Endothelial cell of umbilical vein (primary cell): ENCODE results near the gene BLM. TPM values are rescaled to one million over a fixed set of nuclear protein-coding genes. Genes with fewer than 3 reads are reported as not detected.

Experiments used
- BruUV-seq: library from RNA; stranded (reverse); fragments of 400-500 nt; replicated peaks from 2 replicates; lab custom pipeline; 2021; lab: Mats Ljungman, UMichigan
- CTCF ChIA-PET: fragments of 300-600, 350-600 bp; sonication (Branson Sonifier 250); formaldehyde crosslinking; loops from one replicate; lab custom pipeline; 2021; ENCODE audit warnings: antibody characterized with exemption, inconsistent platforms; lab: Charles Lee
- POLR2A ChIA-PET: fragments of 300-600, 350-600 bp; sonication (Branson Sonifier 250); formaldehyde crosslinking; loops from one replicate; lab custom pipeline; 2021; ENCODE audit warnings: antibody characterized with exemption, inconsistent platforms; lab: Charles Lee
- DNase-seq: peaks from one replicate; pipeline ENCODE4 v3.0.0-alpha.2; 2011; ENCODE audit warnings: low read depth, low spot score
- FAIRE-seq: peaks from 2 replicates; lab custom pipeline; 2011; peaks lifted over from hg19 to GRCh38; lab: Jason Lieb, UNC
- H2AFZ ChIP-seq: 2 replicates; pipeline ENCODE4 v1.6.0; 2012; ENCODE audit warnings: low read depth, low read length, control low read depth, inconsistent platforms
- H3K27ac ChIP-seq: 2 replicates; pipeline ENCODE4 v1.5.1; 2011; ENCODE audit warnings: low read depth, mild to moderate bottlenecking, control low read depth, low read length, moderate library complexity; ENCODE audit not compliant: insufficient read depth
- H3K27me3 ChIP-seq, 2 experiments: 2 replicates each; pipeline versions ENCODE4 v1.6.0 to v1.6.1; 2011; ENCODE audit warnings: low read length in 2 of 2, mixed read lengths in 1 of 2; ENCODE audit not compliant: control insufficient read depth in 2 of 2, insufficient read depth in 2 of 2
- H3K36me3 ChIP-seq, 2 experiments: 2 replicates in 1 of 2; 3 replicates in 1 of 2; pipeline ENCODE4 v1.5.1; 2011; ENCODE audit warnings: low read length in 2 of 2, mild to moderate bottlenecking in 1 of 2, moderate library complexity in 1 of 2; ENCODE audit not compliant: control insufficient read depth in 2 of 2, insufficient read depth in 2 of 2; ENCODE audit errors: extremely low read depth in 1 of 2
- H3K4me1 ChIP-seq: 3 replicates; pipeline ENCODE4 v1.5.1; 2011; ENCODE audit warnings: mild to moderate bottlenecking, low read length; ENCODE audit not compliant: control insufficient read depth, insufficient read depth; ENCODE audit errors: extremely low read depth
- H3K4me2 ChIP-seq: 2 replicates; pipeline ENCODE4 v1.6.1; 2011; ENCODE audit warnings: low read length, control low read depth, mixed read lengths; ENCODE audit not compliant: insufficient read depth
- H3K4me3 ChIP-seq, 3 experiments: fragments of 200-600 bp in 1 of 3; sonication (generic), shearing (Covaris generic) in 1 of 3; replicated peaks in 1 of 3; 2 replicates each; pipeline ENCODE4 v1.5.1; 2011 to 2016; ENCODE audit warnings: control low read depth in 3 of 3, low read length in 3 of 3, mild to moderate bottlenecking in 2 of 3, inconsistent platforms in 1 of 3, low read depth in 1 of 3, moderate library complexity in 1 of 3; ENCODE audit not compliant: insufficient read depth in 1 of 3
- H3K79me2 ChIP-seq: 2 replicates; pipeline ENCODE4 v1.6.0; 2012; ENCODE audit warnings: low read length, inconsistent platforms; ENCODE audit not compliant: control insufficient read depth, insufficient read depth
- H3K9ac ChIP-seq: replicated peaks from 2 replicates; pipeline ENCODE3; 2011; ENCODE audit warnings: low read length, control low read depth; ENCODE audit not compliant: insufficient read depth; ENCODE audit errors: extremely low read depth
- H3K9me1 ChIP-seq: replicated peaks from 3 replicates; pipeline ENCODE4 v1.6.0; 2011; ENCODE audit warnings: mild to moderate bottlenecking, low read length; ENCODE audit not compliant: control insufficient read depth, insufficient read depth; ENCODE audit errors: extremely low read depth
- H3K9me3 ChIP-seq: replicated peaks from 2 replicates; pipeline ENCODE4 v1.5.1; 2012; ENCODE audit warnings: low read length, inconsistent platforms; ENCODE audit not compliant: control insufficient read depth, insufficient read depth
- H4K20me1 ChIP-seq: replicated peaks from 2 replicates; pipeline ENCODE3; 2011; ENCODE audit warnings: mild to moderate bottlenecking, low read length; ENCODE audit not compliant: control insufficient read depth, insufficient read depth; ENCODE audit errors: extremely low read depth
- EZH2 ChIP-seq: IDR thresholded peaks from 2 replicates; pipeline ENCODE4 v1.6.1; 2012; ENCODE audit warnings: borderline replicate concordance, low read depth, mild to moderate bottlenecking, moderate library complexity, low read length, inconsistent platforms; ENCODE audit not compliant: severe bottlenecking
- FOS ChIP-seq: IDR thresholded peaks from 2 replicates; pipeline ENCODE4 v1.6.1; 2011; ENCODE audit warnings: mild to moderate bottlenecking, low read length, moderate library complexity, borderline replicate concordance; ENCODE audit not compliant: insufficient read depth
- GATA2 ChIP-seq: IDR thresholded peaks from 2 replicates; pipeline ENCODE4 v1.7.0; 2011; ENCODE audit warnings: low read depth, mild to moderate bottlenecking, moderate library complexity, mixed read lengths, low read length; ENCODE audit not compliant: insufficient read length, insufficient read depth
- JUN ChIP-seq: IDR thresholded peaks from 2 replicates; pipeline ENCODE4 v1.6.1; 2011; ENCODE audit warnings: borderline replicate concordance, low read depth; ENCODE audit not compliant: insufficient read length, insufficient read depth
- MYC ChIP-seq: IDR thresholded peaks from one replicate; pipeline ENCODE4 v1.6.1; 2011; ENCODE audit warnings: mild to moderate bottlenecking, low read depth, low read length
- POLR2A ChIP-seq: IDR thresholded peaks from 2 replicates; pipeline ENCODE4 v1.6.1; 2012; ENCODE audit warnings: low read depth, mild to moderate bottlenecking, control low read depth, low read length
- dilution Hi-C: fragments of 300-500 bp; cut with MboI; formaldehyde crosslinking; loops from one replicate; pipeline ENCODE4 v1.15.0; 2019; ENCODE audit warnings: low sequenced_read_pairs; ENCODE audit not compliant: extremely low pct_ligation_motif_present
- intact Hi-C: fragments of 100-400 bp; cut with micrococcal nuclease; formaldehyde crosslinking; loops from one replicate; pipeline ENCODE4 v1.10.0; 2022
- polyA plus RNA-seq, 4 experiments: library from polyadenylated mRNA; depleted of rRNA in 3 of 4; stranded (reverse) in 3 of 4; unstranded in 1 of 4; fragments of >200 nt; gene quantifications; 2 replicates each; pipeline versions ENCODE4 v1.2.1 to v1.2.3, GENCODE V29; 2011 to 2012; ENCODE audit warnings: missing spikeins in 1 of 4
- total RNA-seq: library from RNA; stranded (reverse); gene quantifications from 2 replicates; pipeline ENCODE4 v1.2.3, GENCODE V29; 2021
- TF ChIP-seq, protein P1 (sequence below), 2 donors: IDR thresholded peaks; 1 replicate in 1 of 2; 2 replicates in 1 of 2; pipeline ENCODE4 v1.5.1; 2011; ENCODE audit warnings: low read length in 2 of 2, mild to moderate bottlenecking in 2 of 2, moderate library complexity in 2 of 2, control low read depth in 1 of 2, inconsistent platforms in 1 of 2, low read depth in 1 of 2; ENCODE audit not compliant: insufficient read depth in 1 of 2; ENCODE audit errors: extremely low read depth in 1 of 2
- TF ChIP-seq, protein P2 (sequence below): IDR thresholded peaks from 2 replicates; pipeline ENCODE4 v1.6.1; 2011; ENCODE audit not compliant: insufficient read depth, insufficient read length

BLM gene
- total and polyA plus RNA-seq, 2 donors (not counting 3 experiments of a cell fraction or from before 2014, with no cell fraction given): 3.8 to 17.3 TPM

DNA sequence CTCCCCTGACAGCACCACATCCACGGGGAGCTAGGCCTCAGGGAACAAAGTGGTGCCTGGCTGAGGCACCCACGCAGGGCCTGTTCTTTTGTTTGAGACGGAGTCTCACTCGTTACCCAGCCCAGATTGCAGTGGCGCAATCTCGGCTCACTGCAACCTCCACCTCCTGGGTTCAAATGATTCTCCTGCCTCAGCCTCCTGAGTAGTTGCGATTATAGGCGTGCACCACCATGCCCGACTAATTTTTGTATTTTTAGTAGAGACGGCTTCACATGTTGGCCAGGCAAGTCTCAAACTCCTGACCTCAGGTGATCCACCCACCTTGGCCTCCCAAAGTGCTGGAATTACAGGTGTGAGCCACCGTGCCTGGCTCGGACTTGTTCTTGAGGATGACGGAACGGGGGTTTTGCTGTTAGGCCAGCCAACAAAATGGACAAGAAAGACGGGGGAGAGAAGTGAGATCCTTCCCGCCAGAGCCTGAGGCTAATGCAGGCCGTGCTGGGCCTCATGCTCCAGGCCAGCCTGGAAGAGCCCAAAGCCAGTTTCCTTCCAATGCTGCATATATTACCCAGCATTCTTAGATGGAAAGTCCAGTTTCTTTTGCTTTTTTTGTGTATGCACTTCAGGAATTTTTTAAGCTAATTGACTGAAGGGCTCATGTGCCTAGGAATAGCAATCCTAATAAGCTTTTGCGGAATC lies 123.2 kb downstream of the BLM start:
- Histone ChIP-seq H3K4me1 (peaks cover 3% of the 10 kb centered on the region), H3K4me3 (no peak overlapping the region), H3K79me2 (no peaks in the 10 kb centered on the region), H4K20me1 (no peaks in the 10 kb centered on the region), H3K36me3 (no peaks in the 10 kb centered on the region), H3K27me3 (no peaks in the 10 kb centered on the region), H3K9me3 (no peaks in the 10 kb centered on the region), H3K27ac (no peak overlapping the region), H3K9ac (no peak overlapping the region), H3K9me1 (no peaks in the 10 kb centered on the region), H2AFZ (no peak overlapping the region), H3K4me2 (no peak overlapping the region)
- no peak for TF ChIP-seq MYC
- TF ChIP-seq GATA2: no peak
- TF ChIP-seq, protein P1, sequence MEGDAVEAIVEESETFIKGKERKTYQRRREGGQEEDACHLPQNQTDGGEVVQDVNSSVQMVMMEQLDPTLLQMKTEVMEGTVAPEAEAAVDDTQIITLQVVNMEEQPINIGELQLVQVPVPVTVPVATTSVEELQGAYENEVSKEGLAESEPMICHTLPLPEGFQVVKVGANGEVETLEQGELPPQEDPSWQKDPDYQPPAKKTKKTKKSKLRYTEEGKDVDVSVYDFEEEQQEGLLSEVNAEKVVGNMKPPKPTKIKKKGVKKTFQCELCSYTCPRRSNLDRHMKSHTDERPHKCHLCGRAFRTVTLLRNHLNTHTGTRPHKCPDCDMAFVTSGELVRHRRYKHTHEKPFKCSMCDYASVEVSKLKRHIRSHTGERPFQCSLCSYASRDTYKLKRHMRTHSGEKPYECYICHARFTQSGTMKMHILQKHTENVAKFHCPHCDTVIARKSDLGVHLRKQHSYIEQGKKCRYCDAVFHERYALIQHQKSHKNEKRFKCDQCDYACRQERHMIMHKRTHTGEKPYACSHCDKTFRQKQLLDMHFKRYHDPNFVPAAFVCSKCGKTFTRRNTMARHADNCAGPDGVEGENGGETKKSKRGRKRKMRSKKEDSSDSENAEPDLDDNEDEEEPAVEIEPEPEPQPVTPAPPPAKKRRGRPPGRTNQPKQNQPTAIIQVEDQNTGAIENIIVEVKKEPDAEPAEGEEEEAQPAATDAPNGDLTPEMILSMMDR (IDR thresholded peaks at IDR 0.05; ENCODE audit: extremely low read depth in 1 of 2, insufficient read depth in 1 of 2, low read depth in 1 of 2, low read length in 2 of 2): no peak
- no peak for TF ChIP-seq FOS
- TF ChIP-seq, protein P2, sequence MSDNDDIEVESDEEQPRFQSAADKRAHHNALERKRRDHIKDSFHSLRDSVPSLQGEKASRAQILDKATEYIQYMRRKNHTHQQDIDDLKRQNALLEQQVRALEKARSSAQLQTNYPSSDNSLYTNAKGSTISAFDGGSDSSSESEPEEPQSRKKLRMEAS: no peak
- TF ChIP-seq EZH2: no peak
- no peak for TF ChIP-seq POLR2A
- no peak for TF ChIP-seq JUN
- DNase-seq (no peak), FAIRE-seq (no peak)
- intact Hi-C loops: no loop called here
- ChIA-PET POLR2A (no interaction called here), CTCF (interaction anchor here (0.5 kb wide), 1 partner anchor 176 kb away, joined by 3 read pairs; no protein-coding TSS in a partner anchor)
- BruUV-seq: no TSS peak
- dilution Hi-C loops: no loop called here
